ENCODE data around the gene NDUFS7. TPM values are rescaled to one million over a fixed set of nuclear protein-coding genes. Genes with fewer than 3 reads are reported as not detected.

NDUFS7 gene
- total and polyA plus RNA-seq, 10 of the 15 experiments (the other 5 are each of a cell fraction or from before 2014, with no cell fraction given): 5.1 to 282 (median 92.9) TPM

- Histone ChIP-seq H2AFZ (ENCODE audit: control insufficient read depth, low read depth, low read length) (no peak overlapping the region), H3K4me2 (ENCODE audit: control insufficient read depth, insufficient read depth) (no peak overlapping the region), H3K9ac (ENCODE audit: control insufficient read depth, insufficient read depth, low read length) (no peak overlapping the region), H3K79me2 (ENCODE audit: control insufficient read depth, insufficient read depth, low read length) (no peaks in the 10 kb centered on the region), H3K27ac (ENCODE audit: control insufficient read depth, insufficient read depth) (no peak overlapping the region), H3K4me1 (ENCODE audit: control insufficient read depth, insufficient read depth, low read length) (no peaks in the 10 kb centered on the region), H3K4me3 (no peak overlapping the region), H3K27me3 (replicated peaks in 1 of 2; ENCODE audit: control insufficient read depth in 2 of 2, insufficient read depth in 2 of 2, low read length in 1 of 2) (no peaks in the 10 kb centered on the region), H4K20me1 (ENCODE audit: control insufficient read depth, insufficient read depth) (no peaks in the 10 kb centered on the region), H3K9me3 (replicated peaks; ENCODE audit: control insufficient read depth, insufficient read depth, low read length) (no peaks in the 10 kb centered on the region), H3K36me3 (ENCODE audit: control insufficient read depth in 2 of 2, insufficient read depth in 2 of 2, low read length in 1 of 2) (peaks cover 4 to 8% of the 10 kb centered on the region in 2 experiments; a peak in 2 of 4 replicates)
- in situ Hi-C loops (cut with MboI) (no loop called here), intact Hi-C loops (cut with micrococcal nuclease; ENCODE audit: unreplicated experiment) (no loop called here)
- DNase-seq (ENCODE audit: low read depth, low spot score) (no peak), ATAC-seq (no peak), FAIRE-seq (no peak)
- WGBS (ENCODE audit: insufficient coverage, insufficient replicate concordance, low lambda C conversion rate, missing lambda C conversion rate): 97% methylated on average over 18 of the region's 18 CpGs
- CTCF ChIA-PET: interaction anchor here (1.0 kb wide), 2 partner anchors 53 to 90 kb away, joined by 3 read pairs; no protein-coding TSS in a partner anchor
- RAD21 ChIA-PET (ENCODE audit: unreplicated experiment): no interaction called here
- BruUV-seq (replicated peaks): no TSS peak
- SMC1A ChIA-PET (ENCODE audit: uncharacterized antibody, unreplicated experiment): interaction anchor here (1.2 kb wide), 1 partner anchor 52 kb away, joined by 5 read pairs; no protein-coding TSS in a partner anchor
- TF ChIP-seq TCF7 (IDR thresholded peaks at IDR 0.05; ENCODE audit: borderline replicate concordance) (no peak), GATAD2B (conservative IDR thresholded peaks at IDR 0.05; ENCODE audit: low read depth) (no peak), BRCA1 (IDR thresholded peaks at IDR 0.05; ENCODE audit: low read depth, low read length) (no peak), SMAD5 (IDR thresholded peaks at IDR 0.05; ENCODE audit: low read depth) (no peak), PRDM15 (CRISPR knock-in tag; IDR thresholded peaks at IDR 0.05) (no peak), MAX (IDR thresholded peaks at IDR 0.05; ENCODE audit: low read depth, low read length) (no peak), NFXL1 (IDR thresholded peaks at IDR 0.05; ENCODE audit: borderline replicate concordance) (no peak), EZH2 (IDR thresholded peaks at IDR 0.05; ENCODE audit: borderline replicate concordance, control insufficient read depth, low read depth, low read length) (no peak)
- POLR2A ChIA-PET: no interaction called here
Measured at GRCh38 chr19:1369214-1369805, 14.4 kb upstream of the NDUFS7 start.

Measured in GM12878 (cell line).